H9 (cell line): ENCODE data around the gene NF1. TPM values are rescaled to one million over a fixed set of nuclear protein-coding genes. Genes with fewer than 3 reads are reported as not detected.

ENCODE experiments used
- DNase-seq: peaks from one replicate; pipeline ENCODE4 v3.0.0-alpha.2; 2017
- H2AFZ ChIP-seq: one replicate; pipeline ENCODE4 v1.6.1; 2013; ENCODE audit warnings: mild to moderate bottlenecking, low read length, control low read depth, moderate library complexity
- H2AK5ac ChIP-seq: 2 replicates; pipeline ENCODE4 v1.6.1; 2013; ENCODE audit warnings: low read length, control low read depth, mixed read lengths; ENCODE audit not compliant: insufficient read length
- H2BK120ac ChIP-seq: one replicate; pipeline ENCODE4 v1.6.1; 2013; ENCODE audit warnings: low read depth, mild to moderate bottlenecking, low read length, control low read depth, inconsistent platforms; ENCODE audit not compliant: poor library complexity, severe bottlenecking
- H2BK12ac ChIP-seq: 2 replicates; pipeline ENCODE4 v1.6.1; 2013; ENCODE audit warnings: low read length, control low read depth, mixed read lengths, low read depth; ENCODE audit not compliant: insufficient read length
- H2BK15ac ChIP-seq: 2 replicates; pipeline ENCODE4 v1.6.1; 2013; ENCODE audit warnings: low read depth, low read length, control low read depth
- H2BK20ac ChIP-seq: one replicate; pipeline ENCODE4 v1.6.1; 2013; ENCODE audit warnings: low read depth, mild to moderate bottlenecking, low read length, control low read depth, inconsistent platforms; ENCODE audit not compliant: poor library complexity, severe bottlenecking
- H2BK5ac ChIP-seq: 2 replicates; pipeline ENCODE4 v1.6.1; 2013; ENCODE audit warnings: low read length, control low read depth, mixed read lengths; ENCODE audit not compliant: insufficient read length
- H3K14ac ChIP-seq: 2 replicates; pipeline ENCODE4 v1.6.1; 2013; ENCODE audit warnings: low read length, control low read depth; ENCODE audit not compliant: insufficient read depth
- H3K18ac ChIP-seq: 2 replicates; pipeline ENCODE4 v1.6.1; 2013; ENCODE audit warnings: low read depth, mild to moderate bottlenecking, mixed read lengths, low read length, control low read depth; ENCODE audit not compliant: insufficient read length
- H3K23ac ChIP-seq: 2 replicates; pipeline ENCODE4 v1.6.1; 2013; ENCODE audit warnings: low read length, control low read depth, mixed read lengths, low read depth; ENCODE audit not compliant: insufficient read length
- H3K23me2 ChIP-seq: 2 replicates; pipeline ENCODE4 v1.6.1; 2013; ENCODE audit warnings: low read depth, mild to moderate bottlenecking, mixed read lengths, low read length, control low read depth; ENCODE audit not compliant: insufficient read length, poor library complexity, severe bottlenecking
- H3K27ac ChIP-seq: 2 replicates; pipeline ENCODE4 v1.5.1; 2013; ENCODE audit warnings: low read length, control low read depth, mixed read lengths, low read depth; ENCODE audit not compliant: insufficient read length
- H3K27me3 ChIP-seq: 2 replicates; pipeline ENCODE4 v1.6.1; 2013; ENCODE audit warnings: low read length, control low read depth, inconsistent platforms; ENCODE audit not compliant: insufficient read depth
- H3K4ac ChIP-seq: 2 replicates; pipeline ENCODE4 v1.6.1; 2013; ENCODE audit warnings: low read depth, mild to moderate bottlenecking, control low read depth, inconsistent platforms, low read length, moderate library complexity
- H3K4me1 ChIP-seq: 2 replicates; pipeline ENCODE4 v1.6.1; 2013; ENCODE audit warnings: low read length, control low read depth, inconsistent platforms; ENCODE audit not compliant: insufficient read depth
- H3K4me2 ChIP-seq: 2 replicates; pipeline ENCODE4 v1.6.1; 2013; ENCODE audit warnings: low read length, control low read depth, mixed read lengths; ENCODE audit not compliant: insufficient read length, insufficient read depth
- H3K56ac ChIP-seq: 2 replicates; pipeline ENCODE4 v1.6.1; 2013; ENCODE audit warnings: low read depth, mild to moderate bottlenecking, mixed read lengths, low read length, control low read depth; ENCODE audit not compliant: insufficient read length
- H3K79me1 ChIP-seq: 2 replicates; pipeline ENCODE4 v1.6.1; 2013; ENCODE audit warnings: low read depth, mild to moderate bottlenecking, moderate library complexity, low read length, control low read depth, inconsistent platforms; ENCODE audit not compliant: insufficient read depth, poor library complexity, severe bottlenecking
- H3K79me2 ChIP-seq: 2 replicates; pipeline ENCODE4 v1.6.1; 2013; ENCODE audit warnings: low read length, control low read depth, inconsistent platforms; ENCODE audit not compliant: insufficient read depth
- H3K9ac ChIP-seq: 2 replicates; pipeline ENCODE4 v1.6.1; 2013; ENCODE audit warnings: low read length, control low read depth, mixed read lengths; ENCODE audit not compliant: insufficient read length; ENCODE audit errors: extremely low read depth
- H3K9me3 ChIP-seq: one replicate; pipeline ENCODE4 v1.6.1; 2013; ENCODE audit warnings: low read depth, low read length, inconsistent platforms; ENCODE audit not compliant: control insufficient read depth
- H3T11ph ChIP-seq: one replicate; pipeline ENCODE4 v1.6.1; 2013; ENCODE audit warnings: mild to moderate bottlenecking, low read length, control low read depth, inconsistent platforms
- H4K20me1 ChIP-seq: one replicate; pipeline ENCODE4 v1.6.1; 2013; ENCODE audit not compliant: control insufficient read depth, insufficient read length, insufficient read depth
- H4K5ac ChIP-seq: 2 replicates; pipeline ENCODE4 v1.6.1; 2013; ENCODE audit warnings: low read depth, mild to moderate bottlenecking, mixed read lengths, low read length, control low read depth; ENCODE audit not compliant: insufficient read length
- H4K8ac ChIP-seq: replicated peaks from 2 replicates; pipeline ENCODE4 v1.6.1; 2013; ENCODE audit warnings: low read length, control low read depth, mixed read lengths, low read depth; ENCODE audit not compliant: insufficient read length
- H4K91ac ChIP-seq: 2 replicates; pipeline ENCODE4 v1.6.1; 2013; ENCODE audit warnings: low read depth, mild to moderate bottlenecking, moderate library complexity, mixed read lengths, low read length, control low read depth; ENCODE audit not compliant: insufficient read length
- H3K27ac Mint-ChIP-seq, 3 experiments: 2 replicates in 2 of 3; 3 replicates in 1 of 3; pipeline ENCODE4 v1.8.0; 2020 to 2021; ENCODE audit warnings: mixed read lengths in 3 of 3, mild to moderate bottlenecking in 1 of 3, moderate library complexity in 1 of 3
- H3K27me3 Mint-ChIP-seq: 2 replicates; pipeline ENCODE4 v1.8.0; 2021; ENCODE audit warnings: low read depth, mild to moderate bottlenecking, moderate library complexity, mixed read lengths
- H3K36me3 Mint-ChIP-seq, 3 experiments: 2 replicates in 2 of 3; 3 replicates in 1 of 3; pipeline ENCODE4 v1.8.0; 2020 to 2021; ENCODE audit warnings: low read depth in 3 of 3, mixed read lengths in 3 of 3; ENCODE audit not compliant: insufficient read depth in 1 of 3
- H3K4me1 Mint-ChIP-seq, 2 experiments: 2 replicates each; pipeline ENCODE4 v1.8.0; 2020; ENCODE audit warnings: mixed read lengths in 2 of 2
- H3K4me3 Mint-ChIP-seq, 2 experiments: 2 replicates in 1 of 2; 3 replicates in 1 of 2; pipeline ENCODE4 v1.8.0; 2020 to 2021; ENCODE audit warnings: mild to moderate bottlenecking in 2 of 2, mixed read lengths in 2 of 2, moderate library complexity in 1 of 2
- H3K9me3 Mint-ChIP-seq, 2 experiments: 2 replicates in 1 of 2; 3 replicates in 1 of 2; pipeline ENCODE4 v1.8.0; 2020; ENCODE audit warnings: mild to moderate bottlenecking in 2 of 2, mixed read lengths in 2 of 2, moderate library complexity in 1 of 2
- CTCF ChIP-seq: fragments of 200-600 bp; sonication (generic); conservative IDR thresholded peaks from 3 replicates; pipeline ENCODE4 v1.8.0; 2021; ENCODE audit warnings: antibody characterized with exemption, mild to moderate bottlenecking
- WGBS: extraction: QIAGEN DNeasy Blood & Tissue Kit; methylation state at CpG from one replicate; pipeline ENCODE4 v1.1.7; 2013; ENCODE audit warnings: missing lambda C conversion rate, low lambda C conversion rate, mixed read lengths; ENCODE audit not compliant: insufficient read length; ENCODE audit errors: extremely low coverage; 5-methylcytosine and 5-hydroxymethylcytosine counted together
- total RNA-seq: library from RNA; stranded (reverse); gene quantifications from 2 replicates; pipeline ENCODE4 v1.2.1, GENCODE V29; 2021

The NF1 gene
- total RNA-seq, 1 experiment from 2014 or later = 38.1 TPM

GRCh38 chr17:31355935-31356334 lies 261.2 kb downstream of the NF1 start:
- no peaks in the 10 kb centered on the region for H3K27me3 ChIP-seq
- Mint-ChIP-seq H3K36me3 (peaks cover 2 to 45% (median 19%) of the 10 kb centered on the region in 3 experiments; a peak in 6 of 7 replicates), H3K4me1 (no peaks in the 10 kb centered on the region), H3K27me3 (no peaks in the 10 kb centered on the region), H3K27ac (no peak overlapping the region), H3K9me3 (no peaks in the 10 kb centered on the region; a peak in 1 of 5 replicates), H3K4me3 (no peak overlapping the region)
- TF ChIP-seq CTCF = no peak
- no peak overlapping the region for H2AFZ ChIP-seq
- H3K14ac ChIP-seq = no peak overlapping the region
- no peaks in the 10 kb centered on the region for H3K79me2 ChIP-seq
- no peaks in the 10 kb centered on the region for H3K4me1 ChIP-seq
- no peak overlapping the region for H2BK20ac ChIP-seq
- no peaks in the 10 kb centered on the region for H3K9me3 ChIP-seq
- H3K56ac ChIP-seq = no peak overlapping the region
- no peak overlapping the region for H3K4ac ChIP-seq
- no CpG with 5 or more reads among the region's 1 CpG for WGBS
- H4K20me1 ChIP-seq = no peaks in the 10 kb centered on the region
- H3K4me2 ChIP-seq = no peak overlapping the region
- no peak overlapping the region for H2AK5ac ChIP-seq
- no peak overlapping the region for H4K5ac ChIP-seq
- no peak overlapping the region for H3K9ac ChIP-seq
- no peak overlapping the region for H4K91ac ChIP-seq
- no peak overlapping the region for H2BK15ac ChIP-seq
- no peak overlapping the region for H3K23ac ChIP-seq
- H2BK120ac ChIP-seq = no peak overlapping the region
- no peak overlapping the region for H3T11ph ChIP-seq
- no peak overlapping the region for H3K18ac ChIP-seq
- H3K27ac ChIP-seq = no peak overlapping the region
- H3K23me2 ChIP-seq = no peaks in the 10 kb centered on the region
- H2BK5ac ChIP-seq = no peak overlapping the region
- H2BK12ac ChIP-seq = no peak overlapping the region
- no peak for DNase-seq
- H3K79me1 ChIP-seq = no peaks in the 10 kb centered on the region
- no peak overlapping the region for H4K8ac ChIP-seq
